Transverse colon (tissue), 4 donors: ENCODE results near the gene KRT78. TPM values are rescaled to one million over a fixed set of nuclear protein-coding genes. Genes with fewer than 3 reads are reported as not detected.
"Not testable (repeated sequence)": the region's sequence is repeated elsewhere in the genome, so short reads cannot be mapped to it uniquely, and the experiment has no call there.

ENCODE experiments used
- DNase-seq: peaks from one replicate; pipeline ENCODE4 v3.0.0-alpha.2; 2019
- H3K27ac ChIP-seq, 4 donors: fragments of 200-600 bp; sonication (generic); 2 replicates each; pipeline ENCODE4 v1.5.1; 2016 to 2018; ENCODE audit warnings: inconsistent platforms in 4 of 4
- H3K27me3 ChIP-seq: fragments of 200-600 bp; sonication (generic); 2 replicates; pipeline ENCODE4 v1.5.1; 2017; ENCODE audit warnings: inconsistent platforms
- H3K36me3 ChIP-seq, 4 donors: fragments of 200-600 bp; sonication (generic); 2 replicates each; pipeline ENCODE4 v1.5.1; 2017 to 2019; ENCODE audit warnings: inconsistent platforms in 4 of 4
- H3K4me1 ChIP-seq, 4 donors: fragments of 200-600 bp; sonication (generic); 2 replicates each; pipeline ENCODE4 v1.5.1; 2017 to 2020; ENCODE audit warnings: inconsistent platforms in 4 of 4
- H3K4me3 ChIP-seq, 4 donors: fragments of 200-600 bp; sonication (generic); 1 replicate in 1 of 4; 2 replicates in 3 of 4; pipeline versions ENCODE4 v1.5.1 to v1.6.1; 2017 to 2019; ENCODE audit warnings: inconsistent platforms in 4 of 4
- H3K9me3 ChIP-seq, 2 donors: fragments of 200-600 bp; sonication (generic); 2 replicates each; pipeline ENCODE4 v1.5.1; 2017 to 2019; ENCODE audit warnings: inconsistent platforms in 2 of 2
- CTCF ChIP-seq, 5 experiments: fragments of 200-600 bp in 3 of 5; fragments of 450-650 bp in 2 of 5; sonication (generic) in 3 of 5; IDR thresholded peaks; 1 replicate in 2 of 5; 2 replicates in 3 of 5; pipeline ENCODE4 v1.5.1; 2016 to 2017; ENCODE audit warnings: antibody characterized with exemption in 5 of 5, inconsistent platforms in 3 of 5, mild to moderate bottlenecking in 2 of 5, moderate library complexity in 1 of 5
- EP300 ChIP-seq: sonication (generic); formaldehyde crosslinking; IDR thresholded peaks from one replicate; pipeline ENCODE4 v1.6.1; 2017; ENCODE audit warnings: antibody characterized with exemption, low read depth
- POLR2A ChIP-seq: fragments of 450-650 bp; IDR thresholded peaks from one replicate; pipeline ENCODE4 v1.6.1; 2016; ENCODE audit warnings: antibody characterized with exemption, mild to moderate bottlenecking, moderate library complexity
- POLR2AphosphoS5 ChIP-seq, 3 donors: sonication (generic); formaldehyde crosslinking; IDR thresholded peaks; one replicate each; pipeline ENCODE4 v1.6.1; 2016; ENCODE audit warnings: antibody characterized with exemption in 3 of 3
- WGBS, 2 donors: methylation state at CpG; one replicate each; pipeline ENCODE4 v1.1.5; 2018; ENCODE audit warnings: low coverage in 1 of 2; 5-methylcytosine and 5-hydroxymethylcytosine counted together
- in situ Hi-C, 4 donors: fragments of 200-750 bp; cut with MboI; loops; one replicate each; pipeline versions ENCODE4 v1.15.0 to v1.15.1; 2017; ENCODE audit warnings: low sequenced_read_pairs in 3 of 4, low pct_ligation_motif_present in 1 of 4, low pct_unique_long_range_greater_than_20kb in 1 of 4
- intact Hi-C: fragments of 100-400 bp; cut with DNase I; formaldehyde crosslinking; loops from one replicate; pipeline ENCODE4 v1.15.1; 2023; ENCODE audit warnings: low total_unique reads
- total RNA-seq, 4 donors: library from RNA; depleted of rRNA; stranded (reverse); fragments of >200 nt; gene quantifications; one replicate each; pipeline ENCODE4 v1.1.0, GENCODE V29; 2016

The KRT78 gene
- total RNA-seq, 4 donors from 2014 or later, result not detected

- TF ChIP-seq POLR2A, result no peak
- peak in 1 of 3 donors; percentile 47 for TF ChIP-seq POLR2AphosphoS5 (IDR thresholded peaks at IDR 0.05)
- no peak for DNase-seq
- peaks cover 2 to 18% (median 10%) of the 10 kb centered on the region in 4 donors for H3K4me1 ChIP-seq
- in situ Hi-C loops, result no loop called here
- H3K9me3 ChIP-seq, result no peaks in the 10 kb centered on the region
- no peaks in the 10 kb centered on the region for H3K36me3 ChIP-seq
- intact Hi-C loops, result no loop called here
- WGBS, 2 donors, result 89 to 91% methylated on average over 6 of the region's 7 CpGs
- H3K27me3 ChIP-seq, result no peaks in the 10 kb centered on the region
- H3K4me3 ChIP-seq, result no peak overlapping the region
- no peak overlapping the region for H3K27ac ChIP-seq
Observed at GRCh38 chr12:52892207-52892852, 43.5 kb upstream of the KRT78 start.

- intact Hi-C loops (no loop called here), in situ Hi-C loops (no loop called here)
- DNase-seq, result no peak
- H3K27me3 ChIP-seq, result no peaks in the 10 kb centered on the region
- no peaks in the 10 kb centered on the region for H3K36me3 ChIP-seq
- WGBS, 2 donors, result 66 to 69% methylated on average over 2 of the region's 2 CpGs
- no peak overlapping the region for H3K27ac ChIP-seq
- TF ChIP-seq POLR2A, result no peak
- no peak for TF ChIP-seq POLR2AphosphoS5 (IDR thresholded peaks at IDR 0.05)
- no peak for TF ChIP-seq EP300
- TF ChIP-seq CTCF (IDR thresholded peaks at IDR 0.05), result no peak
- peaks cover 0 to 10% (median 4%) of the 10 kb centered on the region in 4 donors for H3K4me1 ChIP-seq
- H3K4me3 ChIP-seq, result no peak overlapping the region
- H3K9me3 ChIP-seq, result no peaks in the 10 kb centered on the region
Observed at GRCh38 chr12:52891044-52891443, 42.2 kb upstream of the KRT78 start.

GRCh38 chr12:52890417-52890816, 41.6 kb upstream of the KRT78 start:
- in situ Hi-C loops, result no loop called here
- WGBS, 2 donors, result 96% methylated on average over 3 of the region's 3 CpGs; no CpG with 5 or more reads in 1 of the 2 donors
- TF ChIP-seq CTCF (IDR thresholded peaks at IDR 0.05), result no peak
- no peak for TF ChIP-seq POLR2A

GRCh38 chr12:52884526-52885293, 35.9 kb upstream of the KRT78 start:
- H3K4me1 ChIP-seq, result peaks cover 2 to 21% (median 7%) of the 10 kb centered on the region in 4 donors
- H3K9me3 ChIP-seq, result no peaks in the 10 kb centered on the region
- TF ChIP-seq CTCF (IDR thresholded peaks at IDR 0.05), result peak; percentile 90 to 98 (median 95)
- TF ChIP-seq POLR2AphosphoS5 (IDR thresholded peaks at IDR 0.05), result no peak
- TF ChIP-seq EP300, result no peak
- in situ Hi-C loops, result loop anchor here (5.0 to 10.0 kb wide), 6 partner anchors 93 to 730 kb away; no protein-coding TSS in a partner anchor
- intact Hi-C loops, result loop anchor here (2.0 to 5.0 kb wide), 2 partner anchors 96 to 727 kb away; no protein-coding TSS in a partner anchor
- H3K27ac ChIP-seq, result peak overlapping the region in 2 of 4 donors; percentile 30 to 45
- DNase-seq, result peak; percentile 87
- no peaks in the 10 kb centered on the region for H3K36me3 ChIP-seq
- H3K4me3 ChIP-seq, result no peak overlapping the region
- 0 to 20% methylated on average over 1 to 13 of the region's 13 CpGs for WGBS, 2 donors
- H3K27me3 ChIP-seq, result peaks cover 6% of the 10 kb centered on the region

More at GRCh38 chr12:52890417-52890816, 41.6 kb upstream of the KRT78 start:
- intact Hi-C loops, result no loop called here
- Histone ChIP-seq H3K27me3 (no peaks in the 10 kb centered on the region), H3K9me3 (no peaks in the 10 kb centered on the region), H3K4me1 (peaks cover 0 to 5% (median under 1%) of the 10 kb centered on the region in 4 donors), H3K27ac (no peak overlapping the region), H3K4me3 (no peak overlapping the region), H3K36me3 (no peaks in the 10 kb centered on the region)
- no peak for DNase-seq

GRCh38 chr12:52880499-52880898, 31.7 kb upstream of the KRT78 start:
- in situ Hi-C loops, result loop anchor here in 3 of 4 donors (5.0 to 10.0 kb wide), 4 partner anchors 296 to 726 kb away; no protein-coding TSS in a partner anchor
- not testable (repeated sequence) for H3K4me3 ChIP-seq

More at GRCh38 chr12:52880499-52880898, 31.7 kb upstream of the KRT78 start:
- not testable (repeated sequence) for H3K9me3 ChIP-seq, DNase-seq, H3K36me3 ChIP-seq, H3K27me3 ChIP-seq, H3K27ac ChIP-seq
- peaks cover 13 to 36% (median 22%) of the 10 kb centered on the region in 4 donors for H3K4me1 ChIP-seq
- 70% methylated on average over 8 of the region's 8 CpGs; no CpG with 5 or more reads in 1 of the 2 donors for WGBS, 2 donors
- intact Hi-C loops, result loop anchor here (5.0 kb wide), 1 partner anchor 723 kb away; no protein-coding TSS in a partner anchor
